ENCODE results near the gene SLC39A9.

DNA sequence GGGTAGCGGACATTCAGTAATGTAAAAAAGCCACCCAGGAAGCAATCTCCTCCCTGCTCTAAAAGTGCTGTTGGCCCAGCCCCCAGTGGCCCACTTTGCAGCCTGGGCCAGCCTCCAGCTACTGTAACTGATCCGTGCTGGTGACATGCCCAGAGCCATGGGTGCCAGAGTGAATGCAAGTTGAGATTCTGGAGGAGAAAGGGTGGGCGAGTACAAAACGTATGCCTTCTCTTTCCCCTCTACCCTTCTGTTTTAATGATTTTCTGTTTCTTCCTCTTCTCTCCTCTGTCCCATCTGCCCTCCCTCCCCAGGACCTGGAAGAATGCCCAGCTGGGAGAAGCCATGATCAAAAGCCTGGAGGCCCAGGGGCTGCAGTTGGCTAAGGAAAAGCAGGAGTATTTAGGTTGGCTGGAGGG lies 102.9 kb downstream of the SLC39A9 start:
- TF ChIP-seq, protein P1, sequence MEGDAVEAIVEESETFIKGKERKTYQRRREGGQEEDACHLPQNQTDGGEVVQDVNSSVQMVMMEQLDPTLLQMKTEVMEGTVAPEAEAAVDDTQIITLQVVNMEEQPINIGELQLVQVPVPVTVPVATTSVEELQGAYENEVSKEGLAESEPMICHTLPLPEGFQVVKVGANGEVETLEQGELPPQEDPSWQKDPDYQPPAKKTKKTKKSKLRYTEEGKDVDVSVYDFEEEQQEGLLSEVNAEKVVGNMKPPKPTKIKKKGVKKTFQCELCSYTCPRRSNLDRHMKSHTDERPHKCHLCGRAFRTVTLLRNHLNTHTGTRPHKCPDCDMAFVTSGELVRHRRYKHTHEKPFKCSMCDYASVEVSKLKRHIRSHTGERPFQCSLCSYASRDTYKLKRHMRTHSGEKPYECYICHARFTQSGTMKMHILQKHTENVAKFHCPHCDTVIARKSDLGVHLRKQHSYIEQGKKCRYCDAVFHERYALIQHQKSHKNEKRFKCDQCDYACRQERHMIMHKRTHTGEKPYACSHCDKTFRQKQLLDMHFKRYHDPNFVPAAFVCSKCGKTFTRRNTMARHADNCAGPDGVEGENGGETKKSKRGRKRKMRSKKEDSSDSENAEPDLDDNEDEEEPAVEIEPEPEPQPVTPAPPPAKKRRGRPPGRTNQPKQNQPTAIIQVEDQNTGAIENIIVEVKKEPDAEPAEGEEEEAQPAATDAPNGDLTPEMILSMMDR (conservative IDR thresholded peaks at IDR 0.05; ENCODE audit: low read depth, low read length): no peak
- TF ChIP-seq EZH2 (IDR thresholded peaks at IDR 0.05; ENCODE audit: low read length, unreplicated experiment): no peak
